Epithelial cell of esophagus (primary cell): ENCODE measurements around the gene SLC44A2.
"Not testable (repeated sequence)": the region's sequence is repeated elsewhere in the genome, so short reads cannot be mapped to it uniquely, and the experiment has no call there.

Source experiments
- DNase-seq: peaks from one replicate; pipeline ENCODE4 v3.0.0; 2010; ENCODE audit warnings: low read depth
- H3K4me3 ChIP-seq: 2 replicates; pipeline ENCODE4 v1.5.1; 2011; ENCODE audit warnings: mild to moderate bottlenecking, low read length, control low read depth
- CTCF ChIP-seq: IDR thresholded peaks from 2 replicates; pipeline ENCODE4 v1.5.1; 2011; ENCODE audit warnings: low read depth, mild to moderate bottlenecking, low read length, control low read depth, inconsistent platforms; ENCODE audit not compliant: insufficient read depth; ENCODE audit errors: missing control alignments

The SLC44A2 gene

GRCh38 chr19:10670182-10670581, 44.8 kb downstream of the SLC44A2 start:
- DNase-seq: no peak
- no peak for TF ChIP-seq CTCF
- no peak overlapping the region for H3K4me3 ChIP-seq

GRCh38 chr19:10670876-10671804, 45.8 kb downstream of the SLC44A2 start:
- no peak overlapping the region for H3K4me3 ChIP-seq
- TF ChIP-seq CTCF: no peak

GRCh38 chr19:10671922-10672321, 46.6 kb downstream of the SLC44A2 start:
- not testable (repeated sequence) for DNase-seq, H3K4me3 ChIP-seq

More at GRCh38 chr19:10670876-10671804, 45.8 kb downstream of the SLC44A2 start:
- no peak for DNase-seq

- not testable (repeated sequence) for H3K4me3 ChIP-seq, DNase-seq
These were observed 49.9 kb downstream of the SLC44A2 start for GRCh38 chr19:10675214-10675613.

GRCh38 chr19:10677751-10678150, 52.4 kb downstream of the SLC44A2 start:
- no peak for DNase-seq
- H3K4me3 ChIP-seq: no peak overlapping the region
- TF ChIP-seq CTCF: no peak

- no peak for TF ChIP-seq CTCF
- DNase-seq: no peak
- no peak overlapping the region for H3K4me3 ChIP-seq
These were observed 53.5 kb downstream of the SLC44A2 start for GRCh38 chr19:10678813-10679212.

GRCh38 chr19:10679743-10680142, 54.4 kb downstream of the SLC44A2 start:
- no peak for TF ChIP-seq CTCF
- H3K4me3 ChIP-seq: no peak overlapping the region
- no peak for DNase-seq

GRCh38 chr19:10680545-10681135, 55.3 kb downstream of the SLC44A2 start:
- no peak for DNase-seq
- no peak for TF ChIP-seq CTCF
- no peak overlapping the region for H3K4me3 ChIP-seq
